SU-DHL-6 (cell line): ENCODE data around the gene CDC42EP1.

Experiments
- H2AFZ ChIP-seq: fragments of 200-600 bp; sonication (generic); 2 replicates; pipeline ENCODE4 v1.6.1; 2014; ENCODE audit warnings: low read depth, mild to moderate bottlenecking, moderate library complexity, mixed read lengths, antibody characterized with exemption, low read length; ENCODE audit not compliant: severe bottlenecking
- H3F3A ChIP-seq: fragments of 200-600 bp; shearing (Covaris generic); 2 replicates; pipeline ENCODE4 v1.6.0; 2016; ENCODE audit warnings: antibody characterized with exemption, mild to moderate bottlenecking; ENCODE audit not compliant: insufficient read depth
- H3K27ac ChIP-seq: fragments of 200-600 bp; sonication (generic); 2 replicates; pipeline ENCODE4 v1.5.1; 2016; ENCODE audit warnings: low read depth, mild to moderate bottlenecking, low read length, moderate library complexity, mixed read lengths
- H3K27me3 ChIP-seq: fragments of 200-600 bp; sonication (generic), shearing (Covaris generic); 2 replicates; pipeline ENCODE4 v1.6.0; 2014; ENCODE audit warnings: mild to moderate bottlenecking, low read length
- H3K36me3 ChIP-seq: fragments of 200-600 bp; sonication (generic); 2 replicates; pipeline ENCODE4 v1.6.1; 2014; ENCODE audit warnings: mild to moderate bottlenecking, low read length, mixed read lengths
- H3K4me2 ChIP-seq: fragments of 300-600, 200-600 bp; shearing (Covaris generic), sonication (generic); 2 replicates; pipeline ENCODE4 v1.6.0; 2014; ENCODE audit warnings: low read length, low read depth, mild to moderate bottlenecking; ENCODE audit not compliant: poor library complexity, severe bottlenecking
- H3K4me3 ChIP-seq: fragments of 200-600 bp; sonication (generic); 2 replicates; pipeline ENCODE4 v1.5.1; 2014; ENCODE audit warnings: antibody characterized with exemption, low read length, mild to moderate bottlenecking, mixed read lengths; ENCODE audit not compliant: insufficient read depth, poor library complexity, severe bottlenecking
- H3K79me2 ChIP-seq: fragments of 200-600 bp; sonication (generic); 2 replicates; pipeline ENCODE4 v1.6.1; 2014; ENCODE audit warnings: mild to moderate bottlenecking, low read length, moderate library complexity; ENCODE audit not compliant: insufficient read depth
- H3K9ac ChIP-seq: fragments of 200-600 bp; sonication (generic); 2 replicates; pipeline ENCODE4 v1.7.0; 2014; ENCODE audit warnings: mild to moderate bottlenecking, low read length
- H3K9me2 ChIP-seq: fragments of 200-600 bp; sonication (generic); replicated peaks from 2 replicates; pipeline ENCODE4 v1.6.1; 2014; ENCODE audit warnings: low read length; ENCODE audit not compliant: insufficient read depth
- H3K9me3 ChIP-seq: fragments of 200-600 bp; sonication (generic); 2 replicates; pipeline ENCODE4 v1.6.1; 2014; ENCODE audit warnings: low read length, mixed read lengths; ENCODE audit not compliant: insufficient read depth
- H4K20me1 ChIP-seq: fragments of 200-600 bp; sonication (generic); 2 replicates; pipeline ENCODE4 v1.6.1; 2014; ENCODE audit warnings: low read depth, mild to moderate bottlenecking, antibody characterized with exemption, low read length, moderate library complexity, mixed read lengths
- EZH2phosphoT487 ChIP-seq: fragments of 200-600 bp; sonication (generic), shearing (Covaris generic); conservative IDR thresholded peaks from 2 replicates; pipeline ENCODE4 v1.6.1; 2018; ENCODE audit warnings: mild to moderate bottlenecking, antibody characterized with exemption, low read length, moderate library complexity, mixed read lengths
- TF ChIP-seq, protein P1 (sequence below): fragments of 200-600 bp; sonication (generic); IDR thresholded peaks from one replicate; pipeline ENCODE4 v1.5.1; 2017; ENCODE audit warnings: antibody characterized with exemption, mild to moderate bottlenecking, low read length, moderate library complexity; ENCODE audit not compliant: insufficient read depth, poor library complexity, severe bottlenecking

The CDC42EP1 gene

GRCh38 chr22:37594237-37594636, 34.0 kb downstream of the CDC42EP1 start:
- Histone ChIP-seq H3K9me2 (no peaks in the 10 kb centered on the region), H3K4me2 (no peak overlapping the region), H4K20me1 (no peaks in the 10 kb centered on the region), H3F3A (no peaks in the 10 kb centered on the region), H3K9ac (no peak overlapping the region), H3K27ac (no peak overlapping the region), H3K36me3 (no peaks in the 10 kb centered on the region), H2AFZ (no peak overlapping the region), H3K27me3 (no peaks in the 10 kb centered on the region), H3K79me2 (no peaks in the 10 kb centered on the region), H3K9me3 (no peaks in the 10 kb centered on the region), H3K4me3 (no peak overlapping the region)
- no peak for TF ChIP-seq EZH2phosphoT487
- TF ChIP-seq, protein P1, sequence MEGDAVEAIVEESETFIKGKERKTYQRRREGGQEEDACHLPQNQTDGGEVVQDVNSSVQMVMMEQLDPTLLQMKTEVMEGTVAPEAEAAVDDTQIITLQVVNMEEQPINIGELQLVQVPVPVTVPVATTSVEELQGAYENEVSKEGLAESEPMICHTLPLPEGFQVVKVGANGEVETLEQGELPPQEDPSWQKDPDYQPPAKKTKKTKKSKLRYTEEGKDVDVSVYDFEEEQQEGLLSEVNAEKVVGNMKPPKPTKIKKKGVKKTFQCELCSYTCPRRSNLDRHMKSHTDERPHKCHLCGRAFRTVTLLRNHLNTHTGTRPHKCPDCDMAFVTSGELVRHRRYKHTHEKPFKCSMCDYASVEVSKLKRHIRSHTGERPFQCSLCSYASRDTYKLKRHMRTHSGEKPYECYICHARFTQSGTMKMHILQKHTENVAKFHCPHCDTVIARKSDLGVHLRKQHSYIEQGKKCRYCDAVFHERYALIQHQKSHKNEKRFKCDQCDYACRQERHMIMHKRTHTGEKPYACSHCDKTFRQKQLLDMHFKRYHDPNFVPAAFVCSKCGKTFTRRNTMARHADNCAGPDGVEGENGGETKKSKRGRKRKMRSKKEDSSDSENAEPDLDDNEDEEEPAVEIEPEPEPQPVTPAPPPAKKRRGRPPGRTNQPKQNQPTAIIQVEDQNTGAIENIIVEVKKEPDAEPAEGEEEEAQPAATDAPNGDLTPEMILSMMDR = no peak

DNA sequence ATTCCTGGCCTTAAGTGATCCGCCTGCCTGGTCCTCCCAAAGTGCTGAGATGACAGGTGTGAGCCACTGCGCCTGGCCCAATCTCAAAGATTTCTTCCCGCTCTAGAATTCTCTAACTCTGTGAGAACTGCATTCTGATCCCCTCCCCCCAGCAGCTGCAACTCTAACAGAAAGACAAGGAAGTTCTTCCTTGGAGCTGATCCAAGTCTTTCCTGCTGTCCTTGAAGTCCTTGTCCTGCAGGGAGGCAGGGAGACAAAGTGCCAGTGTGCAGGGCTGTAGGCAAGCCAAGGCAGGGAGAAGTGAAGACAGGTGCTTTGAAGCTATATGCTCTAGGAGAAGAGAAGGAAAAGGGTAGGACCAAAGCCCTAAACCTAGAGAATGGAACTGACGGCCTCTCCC, 38.9 kb downstream of the CDC42EP1 start:
- Histone ChIP-seq H3K4me3 (no peak overlapping the region), H3F3A (no peaks in the 10 kb centered on the region), H4K20me1 (no peaks in the 10 kb centered on the region), H3K27me3 (no peaks in the 10 kb centered on the region), H3K9me2 (no peaks in the 10 kb centered on the region), H3K4me2 (no peak overlapping the region), H3K27ac (no peak overlapping the region), H3K9me3 (no peaks in the 10 kb centered on the region), H3K9ac (no peak overlapping the region), H2AFZ (no peak overlapping the region), H3K36me3 (no peaks in the 10 kb centered on the region), H3K79me2 (no peaks in the 10 kb centered on the region)
- TF ChIP-seq EZH2phosphoT487 = no peak
- TF ChIP-seq, protein P1 = no peak

DNA sequence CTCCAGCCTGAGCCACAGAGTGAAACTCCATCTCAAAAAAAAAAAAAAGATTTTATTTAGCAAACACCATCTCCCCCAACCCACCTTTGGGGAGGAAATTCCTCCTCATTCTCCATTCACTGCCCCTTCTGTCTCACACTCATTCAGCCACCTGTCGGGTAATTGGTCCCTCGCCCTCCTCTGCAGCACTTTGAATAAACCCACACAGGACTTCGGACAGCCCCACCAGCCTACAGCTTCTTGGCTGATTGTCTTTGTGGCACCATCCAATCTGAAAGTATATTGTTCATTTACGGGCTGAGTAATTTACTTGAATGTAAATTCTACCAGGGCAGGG, 40.9 kb downstream of the CDC42EP1 start:
- no peaks in the 10 kb centered on the region for H3K9me2 ChIP-seq
- H3K36me3 ChIP-seq = no peaks in the 10 kb centered on the region
- peak overlapping the region; percentile 27 for H2AFZ ChIP-seq
- no peaks in the 10 kb centered on the region for H3K27me3 ChIP-seq
- H3K4me2 ChIP-seq = peak overlapping the region; percentile 28
- H4K20me1 ChIP-seq = no peaks in the 10 kb centered on the region
- TF ChIP-seq, protein P1 = no peak
- no peak for TF ChIP-seq EZH2phosphoT487
- H3K4me3 ChIP-seq = no peak overlapping the region
- H3F3A ChIP-seq = no peaks in the 10 kb centered on the region
- H3K79me2 ChIP-seq = no peaks in the 10 kb centered on the region
- H3K9me3 ChIP-seq = no peaks in the 10 kb centered on the region
- H3K9ac ChIP-seq = no peak overlapping the region
- no peak overlapping the region for H3K27ac ChIP-seq
